DMS 273 (cell line): Measurements from ENCODE around the gene AKR1C8.
"Not testable (repeated sequence)": the region's sequence is repeated elsewhere in the genome, so short reads cannot be mapped to it uniquely, and the experiment has no call there.

Experiments used
- DNase-seq: peaks from one replicate; lab custom pipeline; 2025; ENCODE audit not compliant: unreplicated experiment; lab: John Stamatoyannopoulos, UW

The AKR1C8 gene

DNA sequence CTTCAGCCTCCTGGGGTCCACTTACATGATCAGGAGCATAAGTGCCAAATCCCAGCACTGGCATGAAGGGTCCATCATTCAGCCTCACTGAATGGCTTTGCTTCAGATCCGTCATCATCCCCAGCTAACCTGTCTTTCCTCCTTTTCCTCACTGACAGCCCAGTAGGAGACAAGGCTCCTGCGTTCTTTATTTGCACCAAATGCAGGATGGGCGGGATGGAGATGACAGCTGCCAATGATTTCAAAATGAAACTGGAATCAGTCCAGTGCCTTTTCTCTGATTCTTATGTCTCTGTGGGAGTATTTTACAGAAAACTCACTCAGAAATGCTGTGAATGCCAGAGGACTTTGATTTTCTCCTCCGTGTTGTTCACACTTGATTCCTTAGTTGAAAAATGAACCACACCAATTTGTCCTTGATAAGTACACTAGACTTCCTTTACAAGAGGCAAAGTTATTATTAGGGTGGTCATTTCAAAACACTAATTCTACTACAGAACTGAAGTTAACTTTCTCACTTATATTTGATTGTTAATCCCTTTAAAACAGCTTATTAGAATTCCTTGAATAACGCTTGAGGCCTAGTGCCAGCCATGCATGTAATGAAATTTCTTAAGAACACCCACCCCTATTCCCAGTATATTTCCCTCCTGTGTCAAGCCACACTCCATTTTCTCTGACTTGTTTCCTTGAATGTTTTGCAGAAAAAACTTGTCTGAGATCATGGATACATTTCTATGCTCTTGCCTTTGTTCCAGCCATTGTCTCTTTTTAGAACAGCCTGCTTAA is at the start of gene AKR1C8:
Gene AKR1C8 (minus strand): TSS at position 164 of the 789 bp plus-strand sequence. CDS start 46 bp downstream, at position 118.
- no peak for DNase-seq

DNA sequence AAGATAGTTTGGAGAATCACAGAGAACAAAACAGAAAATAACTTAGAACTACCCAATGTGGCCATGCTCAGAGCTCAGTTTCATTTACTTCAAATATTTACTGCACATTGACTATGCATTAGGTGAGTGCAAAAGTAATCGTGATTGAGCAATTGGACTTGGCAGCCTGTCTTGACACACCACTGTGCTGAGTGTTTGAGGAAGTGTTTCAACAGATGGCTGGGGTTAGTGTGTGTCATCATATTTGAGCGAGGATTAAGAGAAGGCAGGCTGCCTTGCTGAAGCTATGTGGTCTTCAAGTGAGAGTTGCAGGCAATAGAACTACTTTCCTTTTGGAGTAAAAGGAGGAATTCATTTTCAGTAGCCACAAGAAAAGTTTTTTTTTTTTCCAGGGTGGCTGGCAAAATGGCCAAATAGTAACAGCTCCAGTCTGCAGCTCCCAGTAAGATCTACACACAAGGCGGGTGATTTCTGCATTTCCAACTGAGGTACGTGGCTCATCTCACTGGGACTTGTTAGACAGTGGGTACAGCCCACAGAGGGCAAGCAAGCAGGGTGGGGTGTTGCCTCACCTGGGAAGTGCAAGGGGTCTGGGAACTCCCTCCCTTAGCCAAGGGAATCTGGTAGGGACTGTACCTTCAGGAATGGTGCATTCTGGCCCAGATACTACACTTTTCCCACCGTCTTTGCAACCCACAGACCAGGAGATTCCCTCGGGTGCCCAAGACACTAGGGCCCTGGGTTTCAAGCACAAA is 49.3 kb upstream of the AKR1C8 start:
- DNase-seq = peak; percentile 63

DNA sequence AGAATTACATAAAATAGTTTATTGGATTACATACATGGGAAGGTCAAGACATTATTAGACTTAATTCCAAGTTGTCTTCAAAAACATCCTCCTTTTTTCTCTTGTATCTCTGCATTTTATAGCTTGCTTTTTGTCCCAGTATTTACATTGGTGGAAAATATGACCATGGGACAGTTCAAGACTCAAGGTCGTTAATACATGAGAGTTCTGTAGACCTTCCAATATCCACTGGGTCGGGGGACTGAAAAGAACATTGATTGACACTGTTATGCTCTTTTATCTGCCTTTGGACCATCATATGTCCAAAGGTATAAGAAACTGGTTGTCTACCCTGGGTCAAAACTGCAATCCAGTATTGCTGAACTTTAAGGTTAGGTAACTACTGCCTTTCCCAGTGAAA is 48.4 kb upstream of the AKR1C8 start:
- DNase-seq = no peak

DNA sequence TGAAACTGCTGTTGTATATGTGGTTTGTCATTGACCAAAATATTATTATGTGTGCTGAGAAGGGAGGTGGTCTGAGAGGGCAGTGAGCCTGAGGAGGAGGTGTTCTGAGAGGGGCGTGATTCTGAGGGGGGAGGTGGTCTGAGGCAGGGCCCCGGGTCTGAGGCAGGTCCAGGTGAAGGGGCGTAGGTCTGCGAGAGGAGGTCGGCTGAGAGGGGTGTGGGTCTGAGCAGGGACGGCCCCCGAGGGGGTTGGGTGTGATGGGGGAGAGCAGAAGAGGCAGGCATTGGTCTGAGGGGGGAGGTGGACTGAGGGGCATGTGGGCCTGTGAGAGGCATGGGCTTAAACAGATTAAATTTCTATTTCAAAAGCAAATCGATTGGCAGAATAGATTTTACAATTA is 44.1 kb upstream of the AKR1C8 start:
- no peak for DNase-seq

DNA sequence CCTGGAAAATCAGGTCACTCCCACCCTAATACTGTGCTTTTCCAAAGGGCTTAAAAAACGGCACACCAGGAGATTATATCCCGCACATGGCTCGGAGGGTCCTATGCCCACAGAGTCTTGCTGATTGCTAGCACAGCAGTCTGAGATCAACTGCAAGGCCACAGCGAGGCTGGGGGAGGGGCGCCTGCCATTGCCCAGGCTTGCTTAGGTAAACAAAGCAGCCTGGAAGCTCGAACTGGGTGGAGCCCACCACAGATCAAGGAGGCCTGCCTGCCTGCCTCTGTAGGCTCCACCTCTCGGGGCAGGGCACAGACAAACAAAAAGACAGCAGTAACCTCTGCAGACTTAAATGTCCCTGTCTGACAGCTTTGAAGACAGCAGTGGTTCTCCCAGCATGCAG is 38.0 kb upstream of the AKR1C8 start:
- DNase-seq = not testable (repeated sequence)

DNA sequence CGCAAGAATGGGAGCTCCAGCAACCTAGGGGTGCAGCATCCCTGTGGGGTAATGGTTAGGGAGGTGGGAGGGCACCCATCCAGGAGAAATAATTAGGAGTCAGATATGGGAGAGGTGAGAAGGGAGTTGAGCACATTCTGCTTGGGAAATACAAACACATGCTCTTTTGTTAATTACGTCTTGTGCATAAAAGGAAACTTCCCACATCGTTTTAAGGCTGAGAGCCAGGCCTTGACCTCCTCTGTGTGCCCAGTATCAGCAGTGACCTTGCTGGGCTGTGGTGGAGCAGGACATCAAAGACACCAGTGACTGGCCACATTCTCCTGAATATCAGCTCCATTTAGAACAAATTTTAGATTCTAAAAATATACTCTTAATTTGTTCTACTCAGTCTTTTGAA is 34.3 kb upstream of the AKR1C8 start:
- DNase-seq = no peak

DNA sequence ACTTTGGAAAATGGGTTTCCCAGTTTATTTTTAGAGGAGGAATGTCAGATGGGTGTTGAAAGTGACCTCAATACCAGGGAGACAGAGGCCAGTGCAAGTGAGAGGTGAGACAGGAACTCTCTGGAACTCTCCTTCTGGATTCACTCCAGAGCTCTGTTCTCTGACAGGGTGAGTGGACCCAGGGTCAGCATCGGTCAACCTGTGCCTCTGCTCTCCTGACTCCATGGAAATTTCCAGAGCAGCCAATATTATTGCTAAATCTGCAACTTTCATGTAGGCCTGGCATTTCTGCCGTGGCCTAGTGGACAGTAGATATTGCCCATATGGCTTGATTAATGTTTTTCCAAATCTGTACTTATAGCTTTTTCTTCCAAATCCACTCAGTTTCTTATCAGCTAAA is 31.9 kb upstream of the AKR1C8 start:
- DNase-seq = no peak

DNA sequence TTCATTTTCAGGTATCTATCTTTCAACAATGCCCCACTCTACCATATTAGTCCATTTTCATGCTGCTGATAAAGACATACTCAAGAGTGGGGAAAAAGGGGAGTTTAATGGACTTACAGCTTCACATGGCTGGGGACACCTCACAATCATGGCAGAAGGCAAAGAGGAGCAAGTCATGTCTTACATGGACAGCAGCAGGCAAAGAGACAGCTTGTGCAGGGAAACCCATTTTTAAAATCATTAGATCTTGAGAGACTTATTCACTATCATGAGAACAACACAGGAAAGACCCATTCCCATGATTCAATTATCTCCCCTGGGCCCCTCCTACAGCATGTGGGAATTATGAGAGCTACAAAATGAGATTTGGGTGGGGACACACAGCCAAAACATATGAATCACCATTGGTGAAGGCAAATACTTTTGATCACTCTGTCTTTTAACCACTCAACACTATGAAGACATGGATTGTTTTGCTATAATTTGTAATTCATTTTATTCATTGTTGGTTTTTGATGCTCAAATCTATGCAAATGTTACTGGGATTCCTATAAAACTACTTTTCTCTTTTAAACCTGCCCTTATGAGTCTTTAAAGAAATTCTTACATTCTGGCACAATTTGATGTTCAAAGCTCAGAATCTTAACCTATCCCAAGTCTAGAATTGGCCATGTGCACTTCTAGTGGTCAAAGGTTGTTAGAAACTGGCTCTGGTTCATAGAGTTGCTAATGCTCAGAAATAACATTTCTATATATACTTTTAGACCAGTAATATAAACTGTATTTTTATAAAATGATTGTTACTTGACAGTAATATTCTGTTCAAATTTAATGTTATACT is 27.0 kb upstream of the AKR1C8 start:
- DNase-seq = no peak

DNA sequence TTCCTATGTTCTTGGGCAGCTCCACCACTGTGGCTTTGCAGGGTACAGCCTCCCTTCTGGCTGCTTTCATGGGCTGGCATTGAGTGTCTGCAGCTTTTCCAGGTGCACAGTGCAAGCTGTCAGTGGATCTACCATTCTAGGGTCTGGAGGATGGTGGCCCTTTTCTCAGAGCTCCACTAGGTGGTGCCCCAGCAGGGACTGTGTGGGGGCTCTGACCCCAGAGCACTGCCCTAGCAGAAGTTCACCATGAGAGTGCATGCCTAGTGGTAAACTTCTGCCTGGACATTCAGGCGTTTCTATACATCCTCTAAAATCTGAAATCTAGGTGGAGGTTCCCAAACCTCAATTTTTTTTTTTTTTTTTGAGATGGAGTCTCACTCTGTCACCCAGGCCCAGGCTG is 25.3 kb upstream of the AKR1C8 start:
- DNase-seq = not testable (repeated sequence)

DNA sequence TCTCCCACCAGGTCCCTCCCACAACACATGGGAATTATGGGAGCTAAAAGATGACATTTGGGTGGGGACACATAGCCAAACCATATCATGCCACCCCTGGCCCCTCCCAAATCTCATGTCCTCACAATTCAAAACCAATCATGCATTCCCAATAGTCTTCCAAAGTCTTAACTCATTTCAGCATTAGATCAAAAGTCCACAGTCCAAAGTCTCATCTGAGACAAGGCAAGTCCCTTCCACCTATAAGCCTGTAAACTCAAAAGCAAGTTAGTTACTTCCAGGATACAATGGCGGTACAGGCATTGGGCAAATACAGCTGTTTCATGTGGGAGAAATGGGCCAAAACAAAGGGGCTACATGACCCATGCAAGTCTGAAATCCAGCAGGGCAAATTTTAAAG is 24.8 kb upstream of the AKR1C8 start:
- not testable (repeated sequence) for DNase-seq

DNA sequence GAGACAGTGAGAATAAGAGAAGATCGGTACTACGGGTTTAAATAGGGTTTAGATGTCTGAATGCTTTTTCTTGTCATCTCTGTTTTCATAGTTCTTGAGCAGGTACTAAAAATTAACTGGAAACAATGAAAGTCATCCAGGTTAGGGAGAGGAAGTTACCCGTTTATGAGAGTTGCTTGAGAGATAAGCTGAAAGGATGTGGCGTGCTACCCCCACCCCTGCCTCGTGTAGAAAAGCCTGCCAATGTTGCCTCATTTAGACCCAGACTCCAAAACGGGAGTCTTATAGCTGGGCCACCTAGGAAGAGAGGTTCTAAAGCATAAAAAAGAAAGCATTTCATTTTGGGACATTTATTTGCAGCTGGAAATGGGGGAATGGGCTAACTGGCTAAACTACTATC is 21.8 kb upstream of the AKR1C8 start:
- no peak for DNase-seq

DNA sequence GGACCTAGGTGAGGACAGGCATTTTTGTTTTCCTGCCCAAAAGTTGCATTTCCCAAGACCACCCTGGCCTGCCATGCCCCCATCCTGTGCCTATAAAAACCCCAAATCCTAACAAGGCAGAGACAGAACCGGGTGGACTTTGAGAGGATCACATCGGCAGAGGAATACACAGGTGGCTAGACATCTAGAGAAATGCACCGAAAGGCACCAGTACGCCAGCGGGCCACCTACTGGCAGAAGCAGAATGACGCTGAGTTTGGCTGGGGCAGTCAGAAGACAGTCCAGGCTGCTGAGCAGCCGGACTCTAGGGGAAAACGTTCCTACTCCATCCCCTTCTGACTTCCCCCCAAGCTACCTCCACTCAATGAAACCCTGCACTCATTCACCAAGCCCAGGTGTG is 14.4 kb upstream of the AKR1C8 start:
- peak; percentile 7 for DNase-seq

DNA sequence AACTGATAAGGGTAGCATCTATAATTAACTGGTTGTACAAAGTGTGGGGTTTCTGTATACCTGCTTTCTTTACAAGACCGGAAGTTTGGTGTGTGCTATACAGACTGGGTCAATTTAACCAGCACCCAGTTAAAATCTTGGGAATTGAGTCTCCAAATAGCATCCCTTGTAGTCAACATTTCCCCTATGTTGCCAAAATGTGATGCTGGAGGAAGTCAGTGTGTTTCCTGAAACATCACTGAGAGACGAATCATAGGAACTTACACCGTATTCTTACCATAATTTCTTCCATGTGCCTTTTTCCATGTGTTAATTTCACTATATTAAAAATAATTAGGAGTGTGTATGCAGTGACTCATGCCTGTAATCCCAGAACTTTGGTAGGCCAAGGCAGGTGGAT is 13.4 kb upstream of the AKR1C8 start:
- no peak for DNase-seq

DNA sequence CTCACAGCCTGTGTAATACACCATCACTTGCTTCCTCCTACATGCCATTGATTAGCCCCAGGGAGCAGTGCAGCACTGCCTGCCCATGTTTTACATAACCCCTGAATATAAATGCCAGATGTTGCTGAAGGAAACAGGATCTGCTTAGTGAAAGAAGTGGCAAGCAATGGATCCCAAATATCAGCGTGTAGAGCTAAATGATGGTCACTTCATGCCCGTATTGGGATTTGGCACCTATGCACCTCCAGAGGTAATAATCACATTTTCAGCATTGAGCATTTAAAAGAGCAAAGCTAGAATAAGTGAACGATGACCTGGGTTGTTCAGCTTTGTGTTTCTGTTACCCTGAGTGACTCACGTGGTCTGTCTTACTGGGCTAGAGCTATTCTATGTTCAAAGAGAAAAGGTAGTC is 11.8 kb upstream of the AKR1C8 start, which contains the start of gene AKR1C4:
Gene AKR1C4 (plus strand): TSS at position 136 of the 412 bp plus-strand sequence. CDS start 31 bp downstream, at position 167.
- DNase-seq = no peak

DNA sequence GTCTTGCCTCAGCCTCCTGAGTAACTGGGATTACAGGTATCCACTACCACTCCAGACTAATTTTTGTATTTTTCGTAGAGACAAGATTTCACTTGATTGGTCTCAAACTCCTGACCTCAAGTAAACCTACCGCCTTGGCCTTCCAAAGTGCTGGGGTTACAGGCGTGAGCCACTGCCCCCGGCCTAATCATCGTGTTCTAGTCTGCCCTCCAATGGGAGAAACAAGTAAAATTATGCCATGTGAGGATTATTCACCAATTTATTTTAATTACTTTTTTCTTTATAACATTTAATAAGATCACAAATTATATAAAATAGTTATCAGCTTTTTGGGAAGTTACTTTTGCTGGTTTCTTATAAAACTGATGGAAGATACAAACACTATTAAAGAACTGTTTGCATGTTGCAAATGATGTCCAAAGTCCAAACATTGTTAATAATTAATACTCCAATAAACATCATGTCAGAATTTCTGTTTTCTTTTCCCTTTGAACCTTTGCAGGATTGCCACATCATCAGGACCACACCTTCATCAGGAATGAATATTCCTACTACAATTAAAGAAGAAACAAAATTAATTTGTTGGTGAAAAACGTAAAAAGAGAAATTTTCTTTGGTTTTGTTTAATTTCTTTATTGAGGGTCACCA is 10.9 kb upstream of the AKR1C8 start:
- DNase-seq = no peak

DNA sequence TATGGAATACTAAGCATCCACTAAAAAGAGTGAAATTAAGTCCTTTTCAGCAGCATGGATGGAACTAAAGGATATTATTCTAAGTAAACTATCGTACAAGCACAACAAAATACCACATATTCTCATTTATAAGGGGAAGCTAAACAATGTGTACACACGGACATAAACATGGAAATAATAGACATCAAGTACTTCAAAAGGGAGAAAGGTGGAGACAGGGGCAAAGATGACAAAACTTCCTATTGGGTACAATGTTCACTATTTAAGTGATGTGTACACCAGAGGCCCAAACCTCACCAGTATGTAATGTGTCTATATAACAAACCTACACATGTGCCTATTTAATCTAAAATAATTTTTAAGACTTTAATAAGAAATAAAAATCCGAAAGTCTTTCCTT is 9.5 kb upstream of the AKR1C8 start:
- no peak for DNase-seq

DNA sequence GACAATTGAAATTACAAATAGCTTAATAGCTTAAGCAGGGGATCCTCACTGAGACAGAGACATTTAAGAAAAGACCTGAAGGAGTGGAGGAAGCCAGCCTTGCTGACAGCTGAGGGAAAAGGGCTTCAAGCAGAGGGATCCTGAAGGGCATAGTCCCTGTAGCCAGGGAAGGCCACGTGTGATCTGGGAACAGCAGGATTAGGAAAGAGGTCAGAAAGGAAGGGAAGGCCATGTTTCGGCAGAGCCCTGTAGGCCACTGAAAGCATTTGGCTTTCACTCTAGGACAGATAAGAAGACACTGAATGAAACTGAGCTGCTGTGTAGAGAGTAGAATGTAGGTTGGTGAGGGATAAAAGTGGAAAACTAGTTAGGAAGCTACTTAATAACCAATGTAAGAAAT is 3.4 kb upstream of the AKR1C8 start:
- DNase-seq = no peak

DNA sequence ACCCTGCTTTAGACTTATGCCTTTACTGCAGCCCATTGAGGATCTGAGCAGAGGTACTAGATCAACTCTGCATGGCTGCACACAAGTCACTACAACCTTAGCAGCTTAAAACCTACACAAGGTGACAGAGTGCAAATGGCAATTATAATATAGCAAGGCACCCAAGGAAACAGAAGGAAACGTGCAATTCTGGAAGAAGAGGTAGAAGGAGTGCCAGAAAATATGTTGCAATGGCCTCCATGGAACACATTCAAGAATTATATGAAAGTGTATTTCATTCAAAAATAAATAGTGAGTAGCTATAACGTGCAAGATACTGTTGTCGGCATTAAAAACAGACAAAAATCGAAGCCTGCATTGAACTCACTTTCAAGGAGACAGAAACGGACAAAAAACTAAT is 2.9 kb upstream of the AKR1C8 start:
- no peak for DNase-seq

DNA sequence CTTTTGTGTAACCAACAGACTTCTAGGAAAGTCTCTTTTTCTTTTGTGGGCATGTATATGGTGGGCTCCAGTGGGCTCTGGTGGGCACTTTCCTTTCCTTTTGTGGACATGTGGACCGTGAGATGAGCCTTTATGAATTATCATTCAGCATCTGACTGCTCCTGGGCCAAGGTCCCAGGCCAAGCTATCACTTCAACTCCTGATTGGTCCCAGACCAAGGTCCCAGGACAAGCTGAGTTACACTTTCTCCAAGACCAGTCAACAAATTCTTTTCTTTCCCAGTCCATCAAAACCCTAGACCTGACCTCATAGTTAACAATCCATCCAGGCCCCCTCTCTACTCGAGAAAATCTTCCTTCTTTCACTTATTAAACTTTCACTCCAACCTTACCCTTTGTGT is 1.0 kb downstream of the AKR1C8 start:
- no peak for DNase-seq

DNA sequence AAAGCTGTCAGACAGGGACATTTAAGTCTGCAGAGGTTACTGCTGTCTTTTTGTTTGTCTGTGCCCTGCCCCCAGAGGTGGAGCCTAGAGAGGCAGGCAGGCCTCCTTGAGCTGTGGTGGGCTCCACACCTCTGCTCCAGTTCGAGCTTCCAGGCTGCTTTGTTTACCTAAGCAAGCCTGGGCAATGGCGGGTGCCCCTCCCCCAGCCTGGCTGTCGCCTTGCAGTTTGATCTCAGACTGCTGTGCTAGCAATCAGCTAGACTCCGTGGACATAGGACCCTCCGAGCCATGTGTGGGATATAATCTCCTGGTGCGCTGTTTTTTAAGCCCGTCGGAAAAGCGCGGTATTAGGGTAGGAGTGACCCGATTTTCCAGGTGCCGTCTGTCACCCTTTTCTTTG is 4.4 kb downstream of the AKR1C8 start:
- not testable (repeated sequence) for DNase-seq

DNA sequence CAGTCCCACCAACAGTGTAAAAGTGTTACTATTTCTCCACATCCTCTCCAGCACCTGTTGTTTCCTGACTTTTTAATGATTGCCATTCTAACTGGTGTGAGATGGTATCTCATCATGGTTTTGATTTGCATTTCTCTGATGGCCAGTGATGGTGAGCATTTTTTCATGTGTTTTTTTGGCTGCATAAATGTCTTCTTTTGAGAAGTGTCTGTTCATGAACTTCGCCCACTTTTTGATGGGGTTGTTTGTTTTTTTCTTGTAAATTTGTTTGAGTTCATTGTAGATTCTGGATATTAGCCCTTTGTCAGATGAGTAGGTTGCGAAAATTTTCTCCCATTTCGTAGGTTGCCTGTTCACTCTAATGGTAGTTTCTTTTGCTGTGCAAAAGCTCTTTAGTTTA is 9.4 kb downstream of the AKR1C8 start:
- not testable (repeated sequence) for DNase-seq
